ENCODE measurements around the gene CALN1. TPM values are rescaled to one million over a fixed set of nuclear protein-coding genes. Genes with fewer than 3 reads are reported as not detected.
"Not testable (repeated sequence)": the region's sequence is repeated elsewhere in the genome, so short reads cannot be mapped to it uniquely, and the experiment has no call there.

CALN1 gene
- total and polyA plus RNA-seq, 7 donors: 0.01 to 0.06 (median 0.02) TPM; not detected in 2

DNA sequence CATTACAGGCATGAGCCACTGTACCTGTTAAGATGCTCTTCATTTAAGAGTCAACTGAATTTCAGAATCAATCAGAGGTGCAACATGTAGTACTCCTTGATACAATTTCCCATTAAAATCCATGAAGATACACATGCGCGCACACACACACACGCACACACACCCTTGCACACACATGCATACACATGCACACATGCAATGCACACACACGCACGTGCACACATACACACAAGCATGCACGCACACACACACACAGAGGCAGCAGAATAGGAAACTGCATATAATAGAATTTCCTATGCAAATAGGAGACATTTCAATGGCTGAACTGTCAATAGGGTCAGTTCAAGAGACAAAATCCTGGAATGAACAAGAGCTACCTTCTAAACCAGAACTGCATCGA is 192.6 kb downstream of the CALN1 start:
- Histone ChIP-seq H3K36me3 (ENCODE audit: insufficient read depth in 1 of 2, low read depth in 1 of 2) (no peaks in the 10 kb centered on the region), H3K27ac (no peak overlapping the region), H3K4me1 (no peaks in the 10 kb centered on the region), H3K27me3 (ENCODE audit: insufficient read depth in 3 of 3, low read length in 2 of 3) (no peaks in the 10 kb centered on the region), H3K9me3 (no peaks in the 10 kb centered on the region), H3K4me3 (no peak overlapping the region)
- DNase-seq (no peak), ATAC-seq (no peak)
- TF ChIP-seq, protein P1, sequence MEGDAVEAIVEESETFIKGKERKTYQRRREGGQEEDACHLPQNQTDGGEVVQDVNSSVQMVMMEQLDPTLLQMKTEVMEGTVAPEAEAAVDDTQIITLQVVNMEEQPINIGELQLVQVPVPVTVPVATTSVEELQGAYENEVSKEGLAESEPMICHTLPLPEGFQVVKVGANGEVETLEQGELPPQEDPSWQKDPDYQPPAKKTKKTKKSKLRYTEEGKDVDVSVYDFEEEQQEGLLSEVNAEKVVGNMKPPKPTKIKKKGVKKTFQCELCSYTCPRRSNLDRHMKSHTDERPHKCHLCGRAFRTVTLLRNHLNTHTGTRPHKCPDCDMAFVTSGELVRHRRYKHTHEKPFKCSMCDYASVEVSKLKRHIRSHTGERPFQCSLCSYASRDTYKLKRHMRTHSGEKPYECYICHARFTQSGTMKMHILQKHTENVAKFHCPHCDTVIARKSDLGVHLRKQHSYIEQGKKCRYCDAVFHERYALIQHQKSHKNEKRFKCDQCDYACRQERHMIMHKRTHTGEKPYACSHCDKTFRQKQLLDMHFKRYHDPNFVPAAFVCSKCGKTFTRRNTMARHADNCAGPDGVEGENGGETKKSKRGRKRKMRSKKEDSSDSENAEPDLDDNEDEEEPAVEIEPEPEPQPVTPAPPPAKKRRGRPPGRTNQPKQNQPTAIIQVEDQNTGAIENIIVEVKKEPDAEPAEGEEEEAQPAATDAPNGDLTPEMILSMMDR (IDR thresholded peaks at IDR 0.05): no peak
- intact Hi-C loops (cut with DNase I): no loop called here
- WGBS, 3 donors: 92 to 98% (median 93%) methylated on average over 7 of the region's 7 CpGs

DNA sequence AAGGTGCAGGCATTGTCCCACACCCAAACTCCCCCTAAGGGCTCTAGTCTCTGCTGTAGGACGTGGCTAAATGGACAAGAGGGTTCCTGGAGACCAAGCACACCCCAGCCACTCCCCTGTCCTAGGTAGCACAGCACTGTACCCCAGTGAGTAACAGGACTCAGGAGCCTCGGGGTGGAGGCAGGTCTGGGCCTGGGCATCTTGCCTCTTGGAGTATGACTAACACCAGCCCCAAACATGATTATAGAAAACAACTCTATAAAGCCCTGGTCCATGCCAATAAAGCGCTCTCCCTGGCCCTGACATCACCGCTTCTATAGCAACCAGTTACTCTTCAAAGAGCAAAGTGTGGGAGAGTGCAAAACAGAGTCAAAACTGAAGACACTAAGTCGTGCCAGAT is 195.0 kb downstream of the CALN1 start:
- WGBS, 3 donors: 65 to 72% (median 69%) methylated on average over 5 of the region's 5 CpGs

DNA sequence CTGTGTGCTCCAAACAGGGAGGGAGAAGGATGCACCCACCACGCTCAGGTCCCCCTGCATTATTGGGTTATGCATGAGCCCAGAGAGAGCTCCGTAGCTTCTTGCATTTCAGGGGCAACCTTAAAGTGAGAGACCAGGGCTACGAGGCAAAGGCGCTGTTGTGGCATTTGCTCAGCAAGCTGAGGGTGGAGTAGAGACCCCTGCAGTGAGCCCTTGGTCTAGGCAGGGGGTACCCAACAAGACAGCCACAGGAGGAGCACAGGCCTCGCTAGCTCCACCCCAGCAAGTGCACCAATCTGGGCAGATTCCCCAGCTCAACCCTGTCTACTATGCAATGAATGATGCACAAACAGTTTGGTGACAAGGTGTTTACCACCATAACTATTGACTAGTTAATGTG is 198.4 kb downstream of the CALN1 start:
- Histone ChIP-seq H3K27me3 (ENCODE audit: insufficient read depth in 3 of 3, low read length in 2 of 3) (peaks cover 0 to 4% (median 0%) of the 10 kb centered on the region in 3 donors), H3K9me3 (no peaks in the 10 kb centered on the region), H3K27ac (no peak overlapping the region), H3K4me3 (no peak overlapping the region), H3K4me1 (no peaks in the 10 kb centered on the region), H3K36me3 (ENCODE audit: insufficient read depth in 1 of 2, low read depth in 1 of 2) (no peaks in the 10 kb centered on the region)
- ATAC-seq (no peak), DNase-seq (no peak)
- WGBS, 3 donors: 75 to 85% (median 84%) methylated on average over 5 of the region's 5 CpGs
- TF ChIP-seq, protein P1 (IDR thresholded peaks at IDR 0.05): no peak
- intact Hi-C loops (cut with DNase I): no loop called here

More for the DNA sequence above, 195.0 kb downstream of the CALN1 start:
- no peak overlapping the region for H3K27ac ChIP-seq
- no peak for ATAC-seq
- H3K4me3 ChIP-seq: no peak overlapping the region
- no peaks in the 10 kb centered on the region for H3K36me3 ChIP-seq (ENCODE audit: insufficient read depth in 1 of 2, low read depth in 1 of 2)
- no peaks in the 10 kb centered on the region for H3K27me3 ChIP-seq (ENCODE audit: insufficient read depth in 3 of 3, low read length in 2 of 3)
- TF ChIP-seq, protein P1 (IDR thresholded peaks at IDR 0.05): no peak
- no peaks in the 10 kb centered on the region for H3K9me3 ChIP-seq
- DNase-seq: no peak
- no peaks in the 10 kb centered on the region for H3K4me1 ChIP-seq
- intact Hi-C loops (cut with DNase I): no loop called here

DNA sequence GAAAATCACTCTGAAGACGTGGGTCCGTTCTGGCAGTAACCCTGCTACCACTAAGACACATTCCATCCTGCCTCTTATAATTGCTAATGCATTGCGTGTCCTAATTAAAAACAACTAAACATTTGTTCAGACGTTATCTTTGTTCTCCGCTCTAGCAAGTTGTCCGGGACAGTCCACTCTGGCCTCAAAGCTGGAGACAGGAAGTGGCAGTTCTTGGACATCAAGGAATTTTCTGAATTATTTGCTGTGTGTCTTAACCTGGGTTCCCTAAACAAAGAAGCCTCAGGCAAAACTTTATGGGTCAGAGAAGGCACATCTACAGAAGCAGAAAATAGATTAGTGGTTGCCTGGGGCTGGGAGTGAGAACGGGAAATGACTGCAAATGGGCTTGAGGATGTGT is 199.1 kb downstream of the CALN1 start:
- Histone ChIP-seq H3K27ac (no peak overlapping the region), H3K9me3 (no peaks in the 10 kb centered on the region), H3K27me3 (ENCODE audit: insufficient read depth in 3 of 3, low read length in 2 of 3) (peaks cover 0 to 4% (median 0%) of the 10 kb centered on the region in 3 donors), H3K4me3 (no peak overlapping the region), H3K4me1 (no peaks in the 10 kb centered on the region), H3K36me3 (ENCODE audit: insufficient read depth in 1 of 2, low read depth in 1 of 2) (no peaks in the 10 kb centered on the region)
- intact Hi-C loops (cut with DNase I): no loop called here
- no peak for DNase-seq
- TF ChIP-seq, protein P1 (IDR thresholded peaks at IDR 0.05): no peak
- ATAC-seq: no peak
- WGBS, 3 donors: 82 to 90% (median 83%) methylated on average over 7 of the region's 7 CpGs

DNA sequence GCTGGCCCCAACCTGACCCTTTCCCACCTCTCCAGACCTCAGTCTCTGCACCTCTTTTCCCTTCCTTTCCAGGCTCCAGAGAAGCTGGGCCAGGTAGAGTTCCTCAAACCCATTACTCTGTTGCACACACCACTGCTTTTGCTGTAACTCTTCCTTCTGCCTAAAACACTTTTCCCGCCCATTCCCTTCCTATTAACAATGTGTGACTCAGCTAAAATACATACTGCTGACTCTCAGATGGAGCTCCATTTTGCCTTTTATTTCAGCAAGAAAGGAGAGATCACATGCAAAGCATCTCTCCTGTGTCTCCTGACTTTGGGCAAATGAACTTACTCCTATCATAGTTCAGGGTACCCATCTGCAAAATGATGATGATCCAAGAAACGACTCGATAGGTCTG is 201.0 kb downstream of the CALN1 start:
- no peak overlapping the region for H3K4me3 ChIP-seq
- TF ChIP-seq, protein P1 (IDR thresholded peaks at IDR 0.05): no peak
- no peak overlapping the region for H3K27ac ChIP-seq
- 94 to 99% (median 97%) methylated on average over 3 of the region's 3 CpGs for WGBS, 3 donors
- intact Hi-C loops (cut with DNase I): no loop called here
- H3K4me1 ChIP-seq: no peaks in the 10 kb centered on the region
- DNase-seq (no peak), ATAC-seq (no peak)
- no peaks in the 10 kb centered on the region for H3K9me3 ChIP-seq
- peaks cover 0 to 4% (median 0%) of the 10 kb centered on the region in 3 donors for H3K27me3 ChIP-seq (ENCODE audit: insufficient read depth in 3 of 3, low read length in 2 of 3)
- H3K36me3 ChIP-seq (ENCODE audit: insufficient read depth in 1 of 2, low read depth in 1 of 2): no peaks in the 10 kb centered on the region

DNA sequence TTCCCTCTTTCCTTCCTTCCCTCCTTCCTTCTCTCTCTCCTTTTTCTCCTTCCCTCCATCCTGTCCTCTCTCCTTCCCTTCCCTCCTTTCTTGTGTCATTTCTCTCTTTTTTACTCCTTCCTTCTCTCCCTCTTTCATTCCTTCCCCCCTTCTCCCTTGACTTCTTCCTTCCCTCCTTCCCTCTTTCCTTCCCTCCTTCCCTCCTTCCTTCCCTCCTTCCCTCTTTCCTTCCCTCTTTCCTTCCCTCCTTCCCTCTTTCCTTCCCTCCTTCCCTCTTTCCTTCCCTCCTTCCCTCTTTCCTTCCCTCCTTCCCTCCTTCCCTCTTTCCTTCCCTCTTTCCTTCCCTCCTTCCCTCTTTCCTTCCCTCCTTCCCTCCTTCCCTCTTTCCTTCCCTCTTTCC is 203.1 kb downstream of the CALN1 start:
- H3K27me3 ChIP-seq (ENCODE audit: insufficient read depth in 3 of 3, low read length in 2 of 3); H3K27ac ChIP-seq; H3K36me3 ChIP-seq (ENCODE audit: insufficient read depth in 1 of 2, low read depth in 1 of 2); H3K9me3 ChIP-seq; H3K4me3 ChIP-seq; DNase-seq; intact Hi-C loops (cut with DNase I); H3K4me1 ChIP-seq; ATAC-seq: not testable (repeated sequence)

Measured in psoas muscle (tissue), 8 donors.